Measurements from ENCODE around the gene RAB7A.

GRCh38 chr3:128686465-128686864 lies 39.5 kb upstream of the RAB7A start:
- TF ChIP-seq CTCF (CRISPR knock-in tag; IDR thresholded peaks at IDR 0.05) (no peak), MAZ (IDR thresholded peaks at IDR 0.05; ENCODE audit: borderline replicate concordance, low read depth, low read length) (no peak), MAZ (CRISPR knock-in tag; IDR thresholded peaks at IDR 0.05; ENCODE audit: low read depth) (no peak), MXI1 (IDR thresholded peaks at IDR 0.05; ENCODE audit: borderline replicate concordance, low read depth, low read length) (no peak), ARNT (IDR thresholded peaks at IDR 0.05) (no peak)
